HG03575 (cell line): ENCODE measurements around the gene RBPJL.

Experiments used
- ATAC-seq: cut with Tn5 transposase; IDR thresholded peaks from one replicate; pipeline ENCODE4 v1.9.1; 2021; ENCODE audit not compliant: unreplicated experiment, insufficient number of reproducible peaks, low FRiP score; ENCODE audit errors: extremely low read depth

RBPJL gene

GRCh38 chr20:45313065-45313695 is 6.5 kb downstream of the RBPJL start:
- ATAC-seq, result no peak

DNA sequence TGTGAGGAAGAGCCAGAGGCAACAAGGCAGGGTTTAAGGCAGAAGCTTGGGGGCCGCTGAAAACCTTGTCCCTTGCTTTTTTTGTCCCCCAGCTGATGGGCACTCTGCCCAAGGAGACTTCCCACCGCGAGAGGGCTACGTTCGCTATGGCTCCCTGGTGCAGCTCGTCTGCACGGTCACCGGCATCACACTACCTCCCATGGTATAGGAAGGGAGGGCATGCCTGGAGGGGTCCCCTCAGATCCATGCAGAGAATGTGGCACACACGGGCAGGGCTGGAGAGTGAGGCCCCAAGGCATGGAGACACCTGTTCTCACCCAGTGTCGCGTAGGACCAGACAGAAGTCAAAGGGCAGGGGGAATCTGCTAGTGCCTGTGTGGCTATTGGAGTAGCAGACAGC is 7.3 kb downstream of the RBPJL start:
- no peak for ATAC-seq

GRCh38 chr20:45315672-45316071 is 9.0 kb downstream of the RBPJL start:
- no peak for ATAC-seq

DNA sequence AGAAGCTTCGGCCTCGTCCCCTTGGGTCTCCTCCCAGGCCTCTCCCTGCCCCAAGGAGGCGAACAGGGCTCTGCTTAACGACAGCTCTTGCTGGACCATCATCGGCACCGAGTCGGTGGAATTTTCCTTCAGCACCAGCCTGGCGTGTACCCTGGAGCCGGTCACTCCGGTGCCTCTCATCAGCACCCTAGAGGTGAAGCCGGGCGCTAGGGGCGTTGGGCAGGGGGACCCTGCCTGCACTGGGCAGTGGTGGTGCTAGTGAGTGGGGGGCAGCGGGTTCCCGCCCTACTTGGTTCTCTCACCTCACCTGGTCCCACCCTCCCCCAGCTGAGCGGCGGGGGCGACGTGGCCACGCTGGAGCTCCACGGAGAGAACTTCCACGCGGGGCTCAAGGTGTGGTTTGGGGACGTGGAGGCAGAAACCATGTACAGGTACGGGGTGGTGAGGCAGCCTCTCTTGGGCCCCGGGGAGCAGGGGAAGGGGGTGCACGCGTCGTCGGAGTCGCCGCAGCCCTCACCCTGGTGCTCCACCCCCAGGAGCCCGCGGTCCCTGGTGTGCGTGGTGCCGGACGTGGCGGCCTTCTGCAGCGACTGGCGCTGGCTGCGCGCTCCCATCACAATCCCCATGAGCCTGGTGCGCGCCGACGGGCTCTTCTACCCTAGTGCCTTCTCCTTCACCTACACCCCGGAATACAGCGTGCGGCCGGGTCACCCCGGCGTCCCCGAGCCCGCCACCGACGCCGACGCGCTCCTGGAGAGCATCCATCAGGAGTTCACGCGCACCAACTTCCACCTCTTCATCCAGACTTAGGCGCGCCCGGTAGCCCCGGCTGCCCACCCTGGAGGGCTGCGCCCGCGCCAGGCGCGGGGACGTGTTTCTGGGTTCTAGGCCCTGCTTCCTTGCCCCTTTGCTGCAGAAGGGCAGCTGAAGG is 9.8 kb downstream of the RBPJL start:
- ATAC-seq, result no peak

GRCh38 chr20:45317826-45318225 is 11.2 kb downstream of the RBPJL start:
- no peak for ATAC-seq

GRCh38 chr20:45318386-45318939 is 11.8 kb downstream of the RBPJL start:
- ATAC-seq, result no peak

DNA sequence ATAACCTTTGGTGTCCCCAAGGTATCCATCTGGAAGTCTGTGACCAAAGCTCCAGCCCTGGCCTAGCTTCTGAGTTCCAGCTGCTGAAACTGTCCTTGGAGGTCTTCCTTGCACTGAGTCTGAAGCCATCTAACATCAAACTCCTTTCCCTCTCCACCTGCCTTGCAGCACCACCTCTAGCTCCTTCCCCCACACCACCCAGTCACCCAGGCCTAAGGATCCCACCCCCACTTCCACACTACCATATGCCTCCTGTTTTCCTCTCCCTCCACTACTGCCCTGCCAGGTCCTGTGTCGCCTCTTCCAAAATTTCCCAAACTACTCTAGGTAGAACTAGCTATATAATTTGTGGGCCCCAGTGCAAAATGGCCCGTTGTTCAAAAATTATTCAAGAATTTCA is 12.3 kb downstream of the RBPJL start:
- ATAC-seq, result no peak

- ATAC-seq, result no peak
These were observed 14.4 kb downstream of the RBPJL start for GRCh38 chr20:45320948-45321595.

- ATAC-seq, result no peak
These were observed 16.3 kb downstream of the RBPJL start for GRCh38 chr20:45322952-45323383.

DNA sequence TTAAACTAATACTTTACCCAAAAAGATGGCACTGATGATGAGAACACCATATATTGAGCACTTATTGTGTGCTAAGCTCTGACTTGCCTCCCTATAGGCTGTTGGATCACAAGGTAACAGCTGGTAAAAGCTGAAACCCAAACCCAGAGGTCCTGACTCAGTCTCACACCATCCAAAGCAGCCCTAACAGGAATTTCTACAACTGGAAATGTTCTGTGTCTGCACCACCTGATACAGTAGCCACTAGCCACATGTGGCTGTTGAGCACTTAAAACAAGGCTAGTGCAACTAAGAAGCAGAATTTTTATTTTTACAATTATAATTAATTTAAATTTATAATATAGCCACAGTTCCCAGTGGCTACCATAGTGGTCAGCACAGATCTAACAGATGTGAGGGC is 17.1 kb downstream of the RBPJL start:
- no peak for ATAC-seq

GRCh38 chr20:45325371-45325770 is 18.7 kb downstream of the RBPJL start:
- no peak for ATAC-seq

DNA sequence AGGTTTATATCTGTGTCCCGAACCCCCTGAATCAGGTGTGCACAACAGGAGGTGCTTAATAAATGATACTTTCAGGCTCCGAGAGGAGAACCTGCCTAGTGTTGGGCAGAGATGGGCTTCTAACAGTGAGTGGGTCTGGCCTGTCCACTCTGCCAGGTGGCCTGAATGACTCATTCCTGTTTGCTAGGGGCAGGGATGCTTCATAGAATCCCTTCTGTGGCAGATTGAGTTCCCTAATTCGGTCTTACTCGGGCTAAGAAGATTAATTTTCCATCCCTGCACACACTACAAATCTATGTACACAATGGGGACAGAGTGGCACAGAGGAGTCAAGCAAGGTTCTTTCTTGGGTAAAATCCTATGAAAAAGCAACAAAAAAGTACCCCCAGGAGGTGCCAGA is 21.8 kb downstream of the RBPJL start:
- ATAC-seq, result no peak

- ATAC-seq, result no peak
These were observed 23.1 kb downstream of the RBPJL start for GRCh38 chr20:45329497-45330319.

- ATAC-seq, result no peak
These were observed 23.8 kb downstream of the RBPJL start for GRCh38 chr20:45330476-45330875.

DNA sequence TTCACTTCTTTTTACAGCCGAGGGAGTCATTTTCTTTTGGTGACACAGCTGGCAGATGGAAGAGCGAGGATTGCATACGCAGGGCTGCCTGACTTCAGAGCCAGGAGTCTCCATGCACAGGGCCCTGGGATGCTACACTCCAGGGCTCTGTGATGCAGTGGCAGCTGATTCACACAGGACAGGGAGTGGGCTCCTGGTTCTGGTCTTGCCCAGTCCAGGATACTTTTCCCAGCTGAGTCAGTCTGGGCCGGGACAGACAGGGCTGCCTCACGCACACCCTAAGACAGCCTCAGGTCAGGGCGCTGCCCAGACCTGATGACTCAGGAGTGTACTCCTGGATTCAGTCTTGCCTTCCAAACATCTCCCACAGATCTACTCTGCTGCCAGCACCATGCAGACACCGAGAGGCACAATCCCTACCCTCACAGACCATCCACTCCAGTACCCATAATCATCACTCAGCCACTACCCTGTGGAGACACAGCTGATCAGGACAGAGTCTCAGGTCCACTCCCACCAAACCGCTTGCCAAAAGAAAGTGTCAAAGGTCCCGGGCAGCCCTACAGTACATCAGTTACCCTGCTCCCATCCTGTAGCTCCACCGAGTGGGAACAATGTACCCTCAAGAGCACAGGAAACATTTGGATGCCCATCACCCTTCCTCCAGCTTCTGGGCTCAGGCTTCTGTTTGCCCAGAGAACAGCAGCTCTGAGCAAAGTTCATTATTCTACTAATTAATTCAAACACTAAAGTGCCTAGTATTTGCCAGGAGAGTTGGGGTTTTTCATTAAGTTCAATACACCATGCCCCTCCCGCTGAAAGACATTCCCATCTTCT is 30.1 kb downstream of the RBPJL start:
- no peak for ATAC-seq

DNA sequence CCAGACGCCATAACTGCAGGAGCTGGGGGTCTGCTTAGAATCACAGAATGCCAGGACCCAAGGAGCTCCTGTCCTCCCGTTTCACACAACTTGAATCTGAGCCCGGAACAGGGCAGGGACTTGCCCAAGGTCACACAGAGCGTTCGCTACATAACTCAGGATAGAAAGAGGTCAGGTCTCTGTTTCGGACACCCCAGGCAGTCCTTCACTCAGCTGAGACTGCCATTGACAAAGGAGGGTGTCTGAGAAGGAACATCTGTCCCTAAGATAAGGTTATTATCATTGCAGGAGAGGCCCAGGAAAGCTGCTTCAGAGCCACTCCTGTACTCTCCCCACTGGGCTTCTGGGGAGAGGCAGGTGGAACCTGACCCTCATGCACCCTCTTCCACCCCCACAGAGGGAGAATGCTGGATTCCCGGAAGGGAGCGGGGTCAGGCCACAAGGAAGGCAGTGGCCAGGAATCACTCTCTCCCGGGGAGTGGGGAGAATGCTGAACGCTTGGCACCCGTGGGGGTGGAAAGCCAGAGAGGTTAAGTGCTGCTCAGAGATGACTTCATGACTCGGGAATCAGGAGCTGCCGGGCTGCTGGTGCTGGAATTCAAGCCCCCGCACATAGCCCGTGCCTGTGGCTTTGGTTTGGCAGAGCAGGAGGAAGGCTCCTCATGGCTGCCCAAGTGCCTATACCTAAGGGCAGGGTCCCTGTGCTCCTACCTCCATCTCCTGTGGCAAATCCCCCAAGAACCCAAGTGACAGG is 30.9 kb downstream of the RBPJL start:
- no peak for ATAC-seq
